ENCODE data around the gene SEMA5A.

DNA sequence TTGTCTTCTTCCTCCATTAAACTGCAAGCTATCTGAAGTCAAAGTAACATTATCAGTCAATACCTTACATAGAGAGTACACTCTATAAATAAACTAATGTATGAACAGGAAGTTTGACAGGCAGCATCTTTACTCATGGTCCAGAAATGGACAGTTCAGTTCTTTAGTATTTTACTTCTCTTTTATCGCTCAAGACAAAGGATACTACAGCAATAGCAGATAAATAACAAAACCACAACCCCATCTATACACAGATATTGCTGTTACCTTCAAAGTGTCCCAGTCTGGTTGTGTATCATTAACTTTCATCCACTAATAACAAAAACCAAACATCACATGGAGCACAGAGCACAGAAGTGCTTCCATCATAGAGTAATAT lies 46.4 kb downstream of the SEMA5A start:
- TF ChIP-seq ZNF623 (tag by site-specific recombination; IDR thresholded peaks at IDR 0.05) (no peak), CTCF (tag by site-specific recombination; IDR thresholded peaks at IDR 0.05) (no peak), ZNF514 (tag by site-specific recombination; IDR thresholded peaks at IDR 0.05) (no peak), WT1 (tag by site-specific recombination; IDR thresholded peaks at IDR 0.05) (no peak), ZBTB1 (tag by site-specific recombination; IDR thresholded peaks at IDR 0.05) (no peak), ZNF24 (tag by site-specific recombination; IDR thresholded peaks at IDR 0.05) (no peak), ZNF18 (tag by site-specific recombination; IDR thresholded peaks at IDR 0.05) (no peak), KLF10 (tag by site-specific recombination; IDR thresholded peaks at IDR 0.05) (no peak), ZNF76 (tag by site-specific recombination; IDR thresholded peaks at IDR 0.05; ENCODE audit: borderline replicate concordance, low read depth) (no peak)
- TF ChIP-seq, protein P1, sequence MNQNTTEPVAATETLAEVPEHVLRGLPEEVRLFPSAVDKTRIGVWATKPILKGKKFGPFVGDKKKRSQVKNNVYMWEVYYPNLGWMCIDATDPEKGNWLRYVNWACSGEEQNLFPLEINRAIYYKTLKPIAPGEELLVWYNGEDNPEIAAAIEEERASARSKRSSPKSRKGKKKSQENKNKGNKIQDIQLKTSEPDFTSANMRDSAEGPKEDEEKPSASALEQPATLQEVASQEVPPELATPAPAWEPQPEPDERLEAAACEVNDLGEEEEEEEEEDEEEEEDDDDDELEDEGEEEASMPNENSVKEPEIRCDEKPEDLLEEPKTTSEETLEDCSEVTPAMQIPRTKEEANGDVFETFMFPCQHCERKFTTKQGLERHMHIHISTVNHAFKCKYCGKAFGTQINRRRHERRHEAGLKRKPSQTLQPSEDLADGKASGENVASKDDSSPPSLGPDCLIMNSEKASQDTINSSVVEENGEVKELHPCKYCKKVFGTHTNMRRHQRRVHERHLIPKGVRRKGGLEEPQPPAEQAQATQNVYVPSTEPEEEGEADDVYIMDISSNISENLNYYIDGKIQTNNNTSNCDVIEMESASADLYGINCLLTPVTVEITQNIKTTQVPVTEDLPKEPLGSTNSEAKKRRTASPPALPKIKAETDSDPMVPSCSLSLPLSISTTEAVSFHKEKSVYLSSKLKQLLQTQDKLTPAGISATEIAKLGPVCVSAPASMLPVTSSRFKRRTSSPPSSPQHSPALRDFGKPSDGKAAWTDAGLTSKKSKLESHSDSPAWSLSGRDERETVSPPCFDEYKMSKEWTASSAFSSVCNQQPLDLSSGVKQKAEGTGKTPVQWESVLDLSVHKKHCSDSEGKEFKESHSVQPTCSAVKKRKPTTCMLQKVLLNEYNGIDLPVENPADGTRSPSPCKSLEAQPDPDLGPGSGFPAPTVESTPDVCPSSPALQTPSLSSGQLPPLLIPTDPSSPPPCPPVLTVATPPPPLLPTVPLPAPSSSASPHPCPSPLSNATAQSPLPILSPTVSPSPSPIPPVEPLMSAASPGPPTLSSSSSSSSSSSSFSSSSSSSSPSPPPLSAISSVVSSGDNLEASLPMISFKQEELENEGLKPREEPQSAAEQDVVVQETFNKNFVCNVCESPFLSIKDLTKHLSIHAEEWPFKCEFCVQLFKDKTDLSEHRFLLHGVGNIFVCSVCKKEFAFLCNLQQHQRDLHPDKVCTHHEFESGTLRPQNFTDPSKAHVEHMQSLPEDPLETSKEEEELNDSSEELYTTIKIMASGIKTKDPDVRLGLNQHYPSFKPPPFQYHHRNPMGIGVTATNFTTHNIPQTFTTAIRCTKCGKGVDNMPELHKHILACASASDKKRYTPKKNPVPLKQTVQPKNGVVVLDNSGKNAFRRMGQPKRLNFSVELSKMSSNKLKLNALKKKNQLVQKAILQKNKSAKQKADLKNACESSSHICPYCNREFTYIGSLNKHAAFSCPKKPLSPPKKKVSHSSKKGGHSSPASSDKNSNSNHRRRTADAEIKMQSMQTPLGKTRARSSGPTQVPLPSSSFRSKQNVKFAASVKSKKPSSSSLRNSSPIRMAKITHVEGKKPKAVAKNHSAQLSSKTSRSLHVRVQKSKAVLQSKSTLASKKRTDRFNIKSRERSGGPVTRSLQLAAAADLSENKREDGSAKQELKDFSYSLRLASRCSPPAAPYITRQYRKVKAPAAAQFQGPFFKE (tag by site-specific recombination; IDR thresholded peaks at IDR 0.05; ENCODE audit: borderline replicate concordance), result no peak
